HEK293 (cell line): Measurements from ENCODE around the gene MKLN1.
A peak's percentile ranks its signal among the peaks of the same experiment; 100 is the strongest.

Experiments used
- HOXA7 ChIP-seq: sonication (generic); formaldehyde crosslinking; IDR thresholded peaks from 2 replicates; pipeline ENCODE4 v1.8.1; 2022; ENCODE audit warnings: missing genetic modification reagents, borderline replicate concordance
- SALL2 ChIP-seq: fragments of 450-650 bp; formaldehyde crosslinking; IDR thresholded peaks from 2 replicates; pipeline ENCODE4 v1.5.0; 2017; ENCODE audit warnings: missing biosample characterization, mild to moderate bottlenecking, missing genetic modification characterization, borderline replicate concordance
- ZNF423 ChIP-seq: fragments of 450-650 bp; formaldehyde crosslinking; IDR thresholded peaks from 2 replicates; pipeline ENCODE4 v1.5.1; 2016; ENCODE audit warnings: missing biosample characterization, missing genetic modification characterization
- ZNF501 ChIP-seq: fragments of 450-650 bp; formaldehyde crosslinking; IDR thresholded peaks from 2 replicates; pipeline ENCODE4 v1.5.1; 2016; ENCODE audit warnings: missing biosample characterization, missing genetic modification characterization
- ZNF654 ChIP-seq: fragments of 450-650 bp; formaldehyde crosslinking; IDR thresholded peaks from 2 replicates; pipeline ENCODE4 v1.5.1; 2016; ENCODE audit warnings: low read depth, missing biosample characterization, missing genetic modification characterization
- ZXDB ChIP-seq: fragments of 450-650 bp; formaldehyde crosslinking; IDR thresholded peaks from 2 replicates; pipeline ENCODE4 v1.5.1; 2016; ENCODE audit warnings: missing biosample characterization, missing genetic modification characterization
- TF ChIP-seq, protein P1 (sequence below): fragments of 450-650 bp; formaldehyde crosslinking; IDR thresholded peaks from 2 replicates; pipeline ENCODE4 v1.5.1; 2016; ENCODE audit warnings: missing biosample characterization, missing genetic modification characterization
- TF ChIP-seq, protein P2 (sequence below): fragments of 450-650 bp; formaldehyde crosslinking; IDR thresholded peaks from 2 replicates; pipeline ENCODE4 v1.5.1; 2016; ENCODE audit warnings: missing biosample characterization, missing genetic modification characterization
- TF ChIP-seq, protein P3 (sequence below): fragments of 450-650 bp; formaldehyde crosslinking; IDR thresholded peaks from 2 replicates; pipeline ENCODE4 v1.5.1; 2016; ENCODE audit warnings: missing biosample characterization, missing genetic modification characterization

DNA sequence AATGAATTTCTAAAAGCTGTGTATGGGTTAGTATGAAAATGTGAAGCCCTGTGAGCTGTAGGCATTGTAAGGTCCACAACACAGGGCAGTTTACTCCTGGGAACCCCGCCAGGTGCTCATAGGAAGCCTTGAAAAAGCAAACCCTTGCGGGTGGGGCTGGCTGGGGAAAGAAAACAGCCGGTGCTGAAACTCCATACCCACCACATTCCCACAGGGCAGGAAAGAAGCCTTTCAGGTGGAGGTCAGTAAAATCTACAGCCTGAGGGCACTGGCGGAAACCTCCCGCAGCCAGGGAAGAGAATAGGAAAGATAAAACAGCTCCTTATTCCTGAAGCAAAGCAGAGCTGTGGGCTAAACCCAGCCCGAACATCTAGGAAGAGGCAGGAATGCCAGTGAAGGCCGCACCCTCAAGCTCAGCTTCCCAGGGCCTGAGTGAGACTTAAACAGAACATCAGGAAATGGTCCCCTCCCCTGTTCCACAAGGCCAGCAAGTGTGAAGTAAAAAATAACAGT, 194.0 kb downstream of the MKLN1 start:
- TF ChIP-seq, protein P1, sequence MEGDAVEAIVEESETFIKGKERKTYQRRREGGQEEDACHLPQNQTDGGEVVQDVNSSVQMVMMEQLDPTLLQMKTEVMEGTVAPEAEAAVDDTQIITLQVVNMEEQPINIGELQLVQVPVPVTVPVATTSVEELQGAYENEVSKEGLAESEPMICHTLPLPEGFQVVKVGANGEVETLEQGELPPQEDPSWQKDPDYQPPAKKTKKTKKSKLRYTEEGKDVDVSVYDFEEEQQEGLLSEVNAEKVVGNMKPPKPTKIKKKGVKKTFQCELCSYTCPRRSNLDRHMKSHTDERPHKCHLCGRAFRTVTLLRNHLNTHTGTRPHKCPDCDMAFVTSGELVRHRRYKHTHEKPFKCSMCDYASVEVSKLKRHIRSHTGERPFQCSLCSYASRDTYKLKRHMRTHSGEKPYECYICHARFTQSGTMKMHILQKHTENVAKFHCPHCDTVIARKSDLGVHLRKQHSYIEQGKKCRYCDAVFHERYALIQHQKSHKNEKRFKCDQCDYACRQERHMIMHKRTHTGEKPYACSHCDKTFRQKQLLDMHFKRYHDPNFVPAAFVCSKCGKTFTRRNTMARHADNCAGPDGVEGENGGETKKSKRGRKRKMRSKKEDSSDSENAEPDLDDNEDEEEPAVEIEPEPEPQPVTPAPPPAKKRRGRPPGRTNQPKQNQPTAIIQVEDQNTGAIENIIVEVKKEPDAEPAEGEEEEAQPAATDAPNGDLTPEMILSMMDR (tag by site-specific recombination) = no peak
- TF ChIP-seq HOXA7 = no peak
- no peak for TF ChIP-seq ZNF423
- TF ChIP-seq ZNF501 (tag by site-specific recombination) = no peak
- no peak for TF ChIP-seq ZNF654 (tag by site-specific recombination)
- no peak for TF ChIP-seq SALL2 (tag by site-specific recombination)
- no peak for TF ChIP-seq ZXDB (tag by site-specific recombination)
- TF ChIP-seq, protein P2, sequence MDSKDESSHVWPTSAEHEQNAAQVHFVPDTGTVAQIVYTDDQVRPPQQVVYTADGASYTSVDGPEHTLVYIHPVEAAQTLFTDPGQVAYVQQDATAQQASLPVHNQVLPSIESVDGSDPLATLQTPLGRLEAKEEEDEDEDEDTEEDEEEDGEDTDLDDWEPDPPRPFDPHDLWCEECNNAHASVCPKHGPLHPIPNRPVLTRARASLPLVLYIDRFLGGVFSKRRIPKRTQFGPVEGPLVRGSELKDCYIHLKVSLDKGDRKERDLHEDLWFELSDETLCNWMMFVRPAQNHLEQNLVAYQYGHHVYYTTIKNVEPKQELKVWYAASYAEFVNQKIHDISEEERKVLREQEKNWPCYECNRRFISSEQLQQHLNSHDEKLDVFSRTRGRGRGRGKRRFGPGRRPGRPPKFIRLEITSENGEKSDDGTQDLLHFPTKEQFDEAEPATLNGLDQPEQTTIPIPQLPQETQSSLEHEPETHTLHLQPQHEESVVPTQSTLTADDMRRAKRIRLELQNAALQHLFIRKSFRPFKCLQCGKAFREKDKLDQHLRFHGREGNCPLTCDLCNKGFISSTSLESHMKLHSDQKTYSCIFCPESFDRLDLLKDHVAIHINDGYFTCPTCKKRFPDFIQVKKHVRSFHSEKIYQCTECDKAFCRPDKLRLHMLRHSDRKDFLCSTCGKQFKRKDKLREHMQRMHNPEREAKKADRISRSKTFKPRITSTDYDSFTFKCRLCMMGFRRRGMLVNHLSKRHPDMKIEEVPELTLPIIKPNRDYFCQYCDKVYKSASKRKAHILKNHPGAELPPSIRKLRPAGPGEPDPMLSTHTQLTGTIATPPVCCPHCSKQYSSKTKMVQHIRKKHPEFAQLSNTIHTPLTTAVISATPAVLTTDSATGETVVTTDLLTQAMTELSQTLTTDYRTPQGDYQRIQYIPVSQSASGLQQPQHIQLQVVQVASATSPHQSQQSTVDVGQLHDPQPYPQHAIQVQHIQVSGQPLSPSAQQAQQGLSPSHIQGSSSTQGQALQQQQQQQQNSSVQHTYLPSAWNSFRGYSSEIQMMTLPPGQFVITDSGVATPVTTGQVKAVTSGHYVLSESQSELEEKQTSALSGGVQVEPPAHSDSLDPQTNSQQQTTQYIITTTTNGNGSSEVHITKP (tag by site-specific recombination) = peak; percentile 36; the same call in 1 of the 2 replicates
- TF ChIP-seq, protein P3, sequence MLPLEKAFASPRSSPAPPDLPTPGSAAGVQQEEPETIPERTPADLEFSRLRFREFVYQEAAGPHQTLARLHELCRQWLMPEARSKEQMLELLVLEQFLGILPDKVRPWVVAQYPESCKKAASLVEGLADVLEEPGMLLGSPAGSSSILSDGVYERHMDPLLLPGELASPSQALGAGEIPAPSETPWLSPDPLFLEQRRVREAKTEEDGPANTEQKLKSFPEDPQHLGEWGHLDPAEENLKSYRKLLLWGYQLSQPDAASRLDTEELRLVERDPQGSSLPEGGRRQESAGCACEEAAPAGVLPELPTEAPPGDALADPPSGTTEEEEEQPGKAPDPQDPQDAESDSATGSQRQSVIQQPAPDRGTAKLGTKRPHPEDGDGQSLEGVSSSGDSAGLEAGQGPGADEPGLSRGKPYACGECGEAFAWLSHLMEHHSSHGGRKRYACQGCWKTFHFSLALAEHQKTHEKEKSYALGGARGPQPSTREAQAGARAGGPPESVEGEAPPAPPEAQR (tag by site-specific recombination) = no peak
